OCI-LY7 (cell line): ENCODE measurements around the gene ACSS3. TPM values are rescaled to one million over a fixed set of nuclear protein-coding genes. Genes with fewer than 3 reads are reported as not detected.
"Not testable (repeated sequence)": the region's sequence is repeated elsewhere in the genome, so short reads cannot be mapped to it uniquely, and the experiment has no call there.

Experiments used
- BruUV-seq: library from RNA; stranded (reverse); fragments of 400-500 nt; replicated peaks from 2 replicates; lab custom pipeline; 2021; lab: Mats Ljungman, UMichigan
- CTCF ChIA-PET: fragments of 300-600 bp; sonication (Branson Sonifier 250); formaldehyde crosslinking; loops from one replicate; lab custom pipeline; 2022; ENCODE audit warnings: antibody characterized with exemption; ENCODE audit not compliant: unreplicated experiment; lab: Charles Lee
- POLR2A ChIA-PET: fragments of 300-600 bp; sonication (Branson Sonifier 250); formaldehyde crosslinking; loops from one replicate; lab custom pipeline; 2022; ENCODE audit warnings: antibody characterized with exemption; lab: Charles Lee
- DNase-seq: peaks from one replicate; pipeline ENCODE4 v3.0.0-alpha.2; 2015; ENCODE audit warnings: low spot score
- H2AFZ ChIP-seq: fragments of 200-600 bp; sonication (generic), shearing (Covaris generic); 2 replicates; pipeline ENCODE4 v1.6.1; 2014; ENCODE audit warnings: mild to moderate bottlenecking, antibody characterized with exemption, low read length, moderate library complexity
- H3K27ac ChIP-seq: fragments of 200-600 bp; sonication (generic); 2 replicates; pipeline ENCODE4 v1.5.1; 2014; ENCODE audit warnings: mixed run types, low read depth, mild to moderate bottlenecking, moderate library complexity, low read length, inconsistent platforms; ENCODE audit not compliant: poor library complexity, severe bottlenecking
- H3K36me3 ChIP-seq: fragments of 200-600 bp; sonication (generic); 2 replicates; pipeline ENCODE4 v1.6.1; 2014; ENCODE audit warnings: mild to moderate bottlenecking, antibody characterized with exemption, low read length, moderate library complexity, mixed read lengths; ENCODE audit not compliant: insufficient read depth
- H3K4me1 ChIP-seq: fragments of 200-600 bp; sonication (generic); 2 replicates; pipeline ENCODE4 v1.5.1; 2014; ENCODE audit warnings: mild to moderate bottlenecking, low read length; ENCODE audit not compliant: insufficient read depth, poor library complexity, severe bottlenecking
- H3K4me2 ChIP-seq: fragments of 200-600 bp; sonication (generic); 2 replicates; pipeline ENCODE4 v1.6.1; 2014; ENCODE audit warnings: mild to moderate bottlenecking, low read length
- H3K4me3 ChIP-seq: fragments of 200-600 bp; sonication (generic); 2 replicates; pipeline ENCODE4 v1.5.1; 2014; ENCODE audit warnings: mild to moderate bottlenecking, low read depth, low read length; ENCODE audit not compliant: poor library complexity, severe bottlenecking
- H3K79me2 ChIP-seq: fragments of 200-600 bp; sonication (generic); 2 replicates; pipeline ENCODE4 v1.6.1; 2016; ENCODE audit warnings: low read depth, mild to moderate bottlenecking, low read length, moderate library complexity, mixed read lengths; ENCODE audit not compliant: insufficient read depth
- H3K9me2 ChIP-seq: fragments of 200-600 bp; sonication (generic); 2 replicates; pipeline ENCODE4 v1.6.1; 2016; ENCODE audit warnings: mild to moderate bottlenecking, low read length, mixed read lengths; ENCODE audit not compliant: insufficient read depth
- H3K9me3 ChIP-seq: fragments of 200-600 bp; sonication (generic); 2 replicates; pipeline ENCODE4 v1.6.1; 2014; ENCODE audit warnings: mild to moderate bottlenecking, mixed run types, low read length, mixed read lengths
- H4K20me1 ChIP-seq: fragments of 200-600 bp; sonication (generic); 2 replicates; pipeline ENCODE4 v1.6.1; 2014; ENCODE audit warnings: mild to moderate bottlenecking, antibody characterized with exemption, low read length, moderate library complexity, mixed read lengths; ENCODE audit not compliant: insufficient read depth
- CTCF ChIP-seq: fragments of 200-600 bp; sonication (generic); conservative IDR thresholded peaks from 2 replicates; pipeline ENCODE4 v1.5.1; 2014; ENCODE audit warnings: mild to moderate bottlenecking, antibody characterized with exemption, low read length, moderate library complexity, mixed read lengths
- EZH2phosphoT487 ChIP-seq: fragments of 200-600 bp; sonication (generic); IDR thresholded peaks from 2 replicates; pipeline ENCODE4 v1.6.1; 2018; ENCODE audit warnings: low read depth, borderline replicate concordance, mild to moderate bottlenecking, mixed run types, antibody characterized with exemption, low read length, moderate library complexity, mixed read lengths
- intact Hi-C: fragments of 100-400 bp; cut with micrococcal nuclease; formaldehyde crosslinking; loops from one replicate; pipeline ENCODE4 v1.10.0; 2022; ENCODE audit not compliant: unreplicated experiment
- total RNA-seq, 2 experiments: library from RNA; depleted of rRNA in 1 of 2; stranded (reverse); fragments of >200 nt in 1 of 2; shearing (Covaris generic) in 1 of 2; gene quantifications; 2 replicates each; pipeline ENCODE4 v1.2.3, GENCODE V29; 2014 to 2022

The ACSS3 gene
- total RNA-seq, 2 experiments from 2014 or later, result not detected

GRCh38 chr12:81196595-81196994 is 118.7 kb downstream of the ACSS3 start:
- no TSS peak for BruUV-seq
- H2AFZ ChIP-seq, result no peak overlapping the region
- TF ChIP-seq CTCF (no peak), EZH2phosphoT487 (no peak)
- DNase-seq, result no peak
- intact Hi-C loops, result no loop called here
- no peak overlapping the region for H3K27ac ChIP-seq
- no peaks in the 10 kb centered on the region for H3K4me1 ChIP-seq
- no peaks in the 10 kb centered on the region for H3K9me2 ChIP-seq
- no peaks in the 10 kb centered on the region for H3K9me3 ChIP-seq
- ChIA-PET CTCF (no interaction called here), POLR2A (no interaction called here)
- H3K4me2 ChIP-seq, result no peak overlapping the region
- no peaks in the 10 kb centered on the region for H4K20me1 ChIP-seq
- no peaks in the 10 kb centered on the region for H3K36me3 ChIP-seq
- no peak overlapping the region for H3K4me3 ChIP-seq
- no peaks in the 10 kb centered on the region for H3K79me2 ChIP-seq

GRCh38 chr12:81200561-81200960 is 122.7 kb downstream of the ACSS3 start:
- H3K4me1 ChIP-seq, H4K20me1 ChIP-seq, H2AFZ ChIP-seq, H3K79me2 ChIP-seq, intact Hi-C loops, H3K4me3 ChIP-seq, CTCF ChIA-PET, H3K36me3 ChIP-seq, H3K27ac ChIP-seq, H3K9me3 ChIP-seq, DNase-seq, BruUV-seq, H3K9me2 ChIP-seq, H3K4me2 ChIP-seq: not testable (repeated sequence)
- POLR2A ChIA-PET, result interaction anchor here (0.6 kb wide), 1 partner anchor 603 kb away, joined by 3 read pairs; no protein-coding TSS in a partner anchor

GRCh38 chr12:81203671-81204204 is 125.9 kb downstream of the ACSS3 start:
- ChIA-PET CTCF (no interaction called here), POLR2A (interaction anchor here (0.5 to 0.7 kb wide), 2 partner anchors 16 to 788 kb away, joined by 3 read pairs; no protein-coding TSS in a partner anchor)
- no TSS peak for BruUV-seq
- Histone ChIP-seq H3K27ac (no peak overlapping the region), H3K9me2 (no peaks in the 10 kb centered on the region), H3K36me3 (no peaks in the 10 kb centered on the region), H3K4me1 (no peaks in the 10 kb centered on the region), H3K9me3 (no peaks in the 10 kb centered on the region), H2AFZ (no peak overlapping the region), H3K79me2 (no peaks in the 10 kb centered on the region), H4K20me1 (no peaks in the 10 kb centered on the region), H3K4me2 (no peak overlapping the region), H3K4me3 (no peak overlapping the region)
- intact Hi-C loops, result no loop called here
- DNase-seq, result no peak
- TF ChIP-seq CTCF (no peak), EZH2phosphoT487 (no peak)
